GM18868 (cell line): ENCODE data around the gene ZNF117.
"Not testable (repeated sequence)": the region's sequence is repeated elsewhere in the genome, so short reads cannot be mapped to it uniquely, and the experiment has no call there.

ENCODE experiments used
- ATAC-seq: cut with Tn5 transposase; IDR thresholded peaks from one replicate; pipeline ENCODE4 v1.9.1; 2021; ENCODE audit warnings: mild to moderate bottlenecking, moderate library complexity; ENCODE audit not compliant: unreplicated experiment

Gene ZNF117

DNA sequence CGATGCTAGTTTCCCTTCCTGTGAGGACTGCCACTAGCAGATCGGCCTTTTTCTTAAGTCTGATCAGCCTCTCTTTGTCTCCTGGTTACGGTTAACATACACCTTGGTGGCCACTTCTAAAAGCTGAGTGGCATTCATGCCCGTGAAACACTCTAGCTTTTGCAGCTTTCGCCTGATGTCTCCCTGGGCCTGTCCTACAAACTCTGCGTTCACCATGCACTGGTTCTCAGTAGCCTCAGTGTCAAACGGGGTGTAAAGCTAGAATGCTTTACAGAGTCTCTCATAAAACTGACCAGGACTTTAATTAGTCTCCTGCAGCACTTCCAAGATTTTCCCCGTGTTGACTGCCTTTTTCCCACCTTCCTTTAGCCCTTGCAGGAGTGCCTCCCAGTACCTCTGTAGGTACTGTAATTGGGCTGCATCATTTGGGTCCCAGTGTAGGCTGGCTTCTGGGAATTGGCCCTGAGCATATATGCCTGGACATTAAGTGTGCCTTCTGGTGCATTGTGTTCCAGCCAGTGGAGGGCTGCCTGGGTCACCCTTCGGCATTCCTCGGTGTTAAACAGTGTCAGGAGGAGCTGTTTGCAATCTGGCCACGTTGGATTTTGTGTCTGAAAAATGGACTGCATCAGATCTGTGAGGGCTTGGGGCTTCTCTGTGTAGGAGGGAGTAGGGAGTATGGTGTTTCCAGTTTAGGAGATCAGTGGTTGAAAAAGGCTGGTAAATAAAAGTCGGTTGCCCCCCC is 6.5 kb upstream of the ZNF117 start:
- no peak for ATAC-seq

DNA sequence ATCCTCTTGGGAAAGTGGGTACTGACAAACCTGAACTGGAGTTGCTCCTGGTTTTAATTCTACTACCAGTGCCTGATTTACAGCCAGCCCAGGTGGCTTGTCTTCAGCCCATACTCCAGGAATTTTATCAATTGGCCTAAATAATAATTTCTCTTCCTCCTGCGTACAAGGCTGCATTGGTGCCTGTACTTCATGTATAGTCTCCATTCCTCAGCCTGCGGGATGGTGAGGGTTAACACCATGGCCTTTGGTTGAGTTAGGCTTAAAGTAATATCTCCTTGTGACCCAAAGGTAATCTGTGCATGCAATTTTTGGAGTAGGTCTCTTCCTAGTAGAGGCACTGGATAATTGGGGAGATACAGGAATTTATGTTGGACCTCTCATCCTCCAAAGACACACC is 5.5 kb upstream of the ZNF117 start:
- no peak for ATAC-seq

DNA sequence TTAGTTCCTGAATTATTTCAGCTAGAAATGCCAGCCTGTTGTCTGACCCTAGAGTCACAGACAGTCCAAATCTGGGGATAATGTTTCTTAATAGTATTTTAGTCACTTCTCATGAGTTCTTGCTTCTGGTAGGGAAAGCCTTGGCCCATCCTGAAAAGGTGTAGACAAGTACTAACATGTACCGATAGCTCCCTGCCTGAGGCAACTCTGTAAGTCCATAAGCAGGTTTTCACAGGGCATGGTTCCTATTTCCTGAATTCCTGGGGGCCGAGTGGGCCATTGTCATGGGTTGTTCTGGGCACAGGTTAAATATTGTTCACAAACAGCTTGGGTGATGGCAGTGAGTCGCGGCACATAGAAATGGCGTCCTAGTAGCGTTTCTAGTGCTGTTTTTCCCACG is 3.1 kb upstream of the ZNF117 start:
- no peak for ATAC-seq

DNA sequence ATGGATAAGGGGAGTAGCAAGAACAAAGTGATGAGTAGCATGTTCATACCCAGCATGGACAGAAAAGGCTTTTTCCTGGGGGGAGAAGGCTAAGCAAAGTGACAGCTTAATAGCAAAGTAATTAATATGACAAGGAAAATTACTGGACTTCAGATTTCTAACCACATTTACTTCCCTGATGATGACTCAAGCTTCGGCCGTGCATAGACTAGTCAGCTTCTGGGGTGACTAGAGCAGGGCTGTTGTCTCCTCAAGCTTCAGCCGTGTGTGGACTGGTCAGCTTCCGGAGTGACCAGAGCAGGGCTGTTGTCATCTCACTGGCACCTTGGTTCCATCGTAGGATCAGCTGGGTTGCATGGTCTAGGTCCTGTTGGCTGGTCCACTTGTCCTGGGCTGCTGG is 2.1 kb upstream of the ZNF117 start:
- ATAC-seq: no peak

DNA sequence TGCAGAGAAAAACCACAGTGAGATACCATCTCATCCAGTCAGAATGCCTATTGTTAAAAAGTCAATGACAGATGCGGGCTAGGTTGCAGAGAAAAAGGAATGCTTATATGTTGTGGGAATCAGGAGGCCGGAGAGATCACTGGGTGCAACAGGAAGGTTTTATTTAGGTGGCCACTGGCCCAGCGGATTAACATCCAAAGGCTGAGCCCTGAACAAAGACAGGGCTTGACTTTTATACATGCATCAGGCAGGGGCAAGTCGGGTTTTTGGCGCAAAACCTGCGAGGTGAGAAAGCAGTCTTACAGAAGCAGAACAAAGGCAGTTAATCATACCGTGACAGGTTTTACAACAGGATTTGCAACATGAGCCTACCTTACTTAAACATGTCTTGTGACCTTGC is 620 bp downstream of the ZNF117 start:
- no peak for ATAC-seq

DNA sequence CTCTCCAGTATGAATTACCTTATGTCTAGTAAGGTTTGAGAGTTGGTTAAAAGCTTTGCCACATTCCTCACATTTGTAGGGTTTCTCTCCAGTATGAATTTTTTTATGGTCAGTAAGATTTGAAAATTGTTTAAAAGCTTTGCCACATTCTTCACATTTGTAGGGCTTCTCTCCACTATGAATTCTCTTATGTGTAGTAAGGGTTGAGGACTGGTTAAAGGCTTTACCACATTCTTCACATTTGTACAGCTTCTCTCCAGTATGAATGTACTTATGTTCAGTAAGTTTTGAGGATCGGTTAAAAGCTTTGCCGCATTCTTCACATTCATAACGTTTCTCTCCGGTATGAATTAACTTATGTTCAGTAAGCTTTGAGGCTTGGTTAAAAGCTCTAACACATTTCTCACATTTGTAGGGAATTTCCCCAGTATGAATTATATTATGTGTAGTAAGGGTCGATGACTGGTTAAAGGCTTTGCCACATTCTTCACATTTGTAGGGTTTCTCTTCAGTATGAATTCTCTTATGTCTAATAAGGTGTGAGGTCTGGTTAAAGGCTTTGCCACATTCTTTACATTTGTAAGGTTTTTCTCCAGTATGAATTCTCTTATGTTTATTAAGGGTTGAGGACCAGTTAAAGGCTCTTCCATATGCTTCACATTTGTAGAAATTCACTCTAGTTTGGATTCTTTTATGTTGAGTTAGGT is 12.2 kb downstream of the ZNF117 start:
- no peak for ATAC-seq

DNA sequence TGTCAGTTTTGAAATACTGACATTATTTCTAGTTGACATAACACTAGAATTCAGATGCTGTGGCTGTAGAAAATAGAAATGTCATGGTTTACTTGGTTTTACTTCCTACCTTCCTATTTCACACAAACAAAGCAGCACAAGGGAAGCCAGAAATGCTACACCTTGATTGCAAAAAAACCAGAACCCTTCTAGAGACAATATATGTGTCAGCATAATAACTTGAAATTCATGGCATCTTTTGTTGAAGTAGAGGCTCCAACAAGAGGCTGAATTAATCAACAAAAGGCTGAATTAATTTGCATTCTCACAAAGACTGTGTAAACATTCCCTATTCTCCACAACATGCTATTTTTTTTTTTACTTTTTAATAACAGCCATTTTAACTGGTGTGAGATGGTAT is 25.2 kb downstream of the ZNF117 start:
- ATAC-seq: no peak

DNA sequence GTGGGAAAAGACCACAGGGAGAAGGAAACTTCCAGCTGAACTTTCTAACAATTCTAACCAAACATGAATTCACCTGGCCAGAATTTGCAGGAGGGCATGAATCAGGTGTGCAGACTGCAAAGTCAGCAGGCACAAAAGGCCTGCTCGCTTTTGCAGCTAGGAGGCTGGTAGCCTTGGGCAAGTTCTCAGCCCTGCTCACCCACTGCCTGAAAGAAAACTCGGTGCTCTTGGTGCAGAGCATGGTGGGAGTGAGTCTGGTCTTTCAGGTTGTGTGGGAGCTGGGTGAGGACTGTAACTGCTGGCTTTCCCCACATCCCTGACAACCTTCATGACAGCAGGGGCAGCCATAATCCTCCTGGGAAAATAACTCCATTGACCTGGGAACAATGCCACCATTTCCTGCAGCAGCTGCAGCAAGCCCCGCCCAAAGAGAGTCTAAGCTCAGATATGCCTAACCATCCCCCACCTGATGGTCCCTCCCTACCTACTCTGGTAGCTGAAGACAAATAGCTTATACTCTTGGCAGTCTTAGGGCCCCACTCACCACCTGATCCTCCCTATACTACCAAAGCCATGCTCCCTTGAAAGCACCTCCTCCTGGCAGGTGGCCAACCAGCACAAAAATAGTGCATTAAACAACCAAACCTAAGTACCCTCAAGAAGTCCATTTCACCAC is 31.6 kb downstream of the ZNF117 start:
- no peak for ATAC-seq

DNA sequence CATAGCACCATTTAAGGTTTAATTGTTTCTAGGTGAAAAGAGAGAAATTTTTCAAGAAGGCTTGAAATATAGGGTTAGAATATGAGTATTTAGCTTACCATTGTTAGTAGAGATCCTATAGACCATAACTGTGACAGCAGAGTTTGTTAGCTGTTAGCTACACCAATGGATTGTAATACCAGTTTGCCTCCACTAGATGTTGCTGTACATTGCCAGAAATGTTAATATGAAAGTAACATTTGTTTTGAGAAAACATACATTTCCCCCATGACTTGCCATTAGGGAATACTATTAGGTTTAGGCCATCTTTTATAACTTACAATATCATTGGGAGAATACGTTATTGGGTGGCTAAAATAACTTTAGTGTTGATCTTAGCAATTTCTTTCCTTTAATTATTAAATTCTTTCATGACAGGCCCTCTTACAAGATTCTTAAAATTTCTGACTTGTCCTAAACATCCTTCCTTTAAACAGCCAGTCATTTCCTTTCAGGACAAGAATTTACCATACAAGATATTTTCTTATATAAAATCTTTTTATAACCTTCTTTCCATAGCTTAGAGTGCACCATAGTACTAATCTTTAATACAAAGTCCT is 39.5 kb downstream of the ZNF117 start:
- ATAC-seq: peak; percentile 91

DNA sequence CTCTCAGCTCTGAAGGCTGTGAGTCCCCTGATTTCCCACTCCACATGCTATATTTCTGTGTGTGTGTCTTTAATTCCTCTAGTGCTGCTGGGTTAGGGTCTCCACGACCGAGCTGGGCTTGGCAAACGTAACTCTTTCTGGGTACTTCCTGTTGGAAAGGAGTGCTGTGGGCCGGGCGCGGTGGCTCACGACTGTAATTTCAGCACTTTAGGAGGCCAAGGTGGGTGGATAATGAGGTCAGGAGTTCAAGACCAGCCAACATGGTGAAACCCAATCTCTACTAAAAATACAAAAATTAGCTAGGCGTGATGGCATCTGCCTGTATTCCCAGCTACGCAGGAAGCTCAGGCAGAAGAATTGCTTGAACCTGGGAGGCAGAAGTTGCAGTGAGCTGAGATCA is 40.2 kb downstream of the ZNF117 start:
- ATAC-seq: not testable (repeated sequence)

DNA sequence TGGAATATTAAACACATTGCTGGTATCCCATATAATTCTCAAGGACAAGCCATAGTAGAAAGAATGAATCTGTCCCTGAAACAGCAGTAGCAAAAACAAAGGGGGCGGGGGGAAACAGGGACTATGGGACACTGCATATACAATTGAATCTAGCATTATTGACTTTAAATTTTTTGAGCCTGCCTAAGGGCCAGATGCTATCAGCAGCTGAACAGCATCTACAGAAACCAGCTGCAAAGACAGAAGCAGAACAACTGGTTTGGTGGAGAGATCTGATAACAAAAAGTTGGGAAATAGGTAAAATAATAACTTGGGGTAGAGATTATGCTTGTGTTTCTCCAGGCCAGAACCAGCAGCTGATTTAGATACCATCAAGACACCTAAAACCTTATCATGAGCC is 42.1 kb downstream of the ZNF117 start:
- ATAC-seq: not testable (repeated sequence)

DNA sequence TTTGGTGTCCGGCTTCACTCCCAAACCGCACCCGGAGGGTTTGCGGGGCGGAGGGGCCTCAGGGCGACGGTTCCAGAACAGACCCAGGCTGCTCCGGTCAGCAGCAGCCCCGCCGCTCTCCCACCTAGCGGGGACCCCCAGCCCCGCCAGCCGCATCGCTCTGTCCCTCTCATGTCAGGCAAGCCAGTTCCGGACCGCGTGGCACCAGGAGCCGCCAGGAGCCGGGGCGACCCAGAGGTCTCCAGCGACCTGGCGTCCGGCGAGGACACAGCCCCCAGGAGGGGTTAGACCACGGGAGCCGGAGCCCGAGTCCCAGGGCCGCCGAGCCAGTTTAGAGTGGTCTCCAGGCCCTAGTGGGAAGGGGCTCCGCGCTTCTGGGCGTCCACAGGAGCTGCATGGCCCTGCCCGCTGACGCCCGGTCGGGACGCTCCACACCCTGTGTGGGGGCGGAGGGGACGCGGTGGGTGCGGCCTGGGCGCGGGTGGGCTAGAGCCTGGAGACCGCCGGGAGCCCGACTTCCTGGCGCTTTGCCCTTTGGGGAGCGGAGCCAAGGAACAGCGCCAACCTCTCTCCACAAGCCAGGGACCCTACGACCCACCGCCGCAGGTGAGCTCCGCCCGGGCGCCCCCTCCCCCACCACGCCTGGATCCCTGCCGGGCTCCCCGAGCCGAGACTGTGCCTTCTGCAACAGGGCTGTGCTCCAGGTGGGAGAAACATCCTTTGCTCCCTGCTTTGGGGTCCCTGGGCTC is 43.4 kb downstream of the ZNF117 start:
- ATAC-seq: no peak

DNA sequence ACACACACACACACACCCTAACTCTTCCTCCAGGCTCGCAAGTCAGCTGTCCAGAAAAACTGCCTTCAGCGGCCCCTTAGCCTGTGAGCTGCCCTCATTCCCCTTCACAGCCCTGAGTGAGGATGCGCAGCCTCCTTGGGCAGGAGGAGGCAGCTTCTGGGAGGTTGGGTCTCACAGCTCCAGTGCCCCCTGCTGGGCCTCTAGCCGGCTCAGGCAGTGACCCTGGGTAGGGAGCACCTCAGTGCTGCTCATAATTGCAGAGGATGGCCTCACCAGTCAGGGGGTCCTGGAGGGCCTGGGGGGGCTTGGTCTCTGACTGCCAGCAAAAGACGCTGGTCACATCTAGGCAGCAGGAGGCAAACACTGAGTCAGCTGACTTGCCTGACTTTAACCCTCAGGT is 44.1 kb downstream of the ZNF117 start:
- no peak for ATAC-seq

DNA sequence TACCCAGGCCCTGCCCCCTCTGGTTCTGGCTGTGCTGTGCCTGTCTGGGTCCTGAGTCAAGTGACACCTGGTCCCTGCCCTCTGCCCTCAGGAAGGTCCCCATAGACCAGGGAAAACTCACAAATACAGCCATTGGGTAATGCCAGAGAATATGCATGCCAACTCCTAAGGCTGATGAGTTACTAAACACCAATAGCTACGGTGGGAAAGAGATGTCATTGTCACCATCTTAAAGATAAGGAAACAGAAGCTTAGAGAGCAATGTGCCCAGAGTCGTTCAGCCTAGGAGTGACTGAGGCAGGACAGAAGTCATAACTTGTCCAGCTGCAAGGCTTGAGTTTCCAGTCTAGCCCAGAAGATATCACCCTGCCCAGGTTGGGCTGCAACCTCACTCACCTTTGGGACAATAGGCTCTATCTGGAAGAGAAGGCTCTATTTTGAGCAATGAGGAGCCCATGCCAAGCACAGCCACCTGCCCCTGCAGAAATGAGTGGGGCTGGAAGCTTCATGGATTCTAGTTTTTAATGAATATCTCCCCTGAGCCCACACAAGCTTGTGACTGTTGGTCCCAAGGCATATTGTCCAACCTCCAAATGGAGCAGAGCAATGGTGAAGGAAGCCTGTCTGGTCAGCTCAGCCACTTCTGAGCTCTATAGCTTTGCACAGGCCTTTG is 45.2 kb downstream of the ZNF117 start:
- no peak for ATAC-seq

DNA sequence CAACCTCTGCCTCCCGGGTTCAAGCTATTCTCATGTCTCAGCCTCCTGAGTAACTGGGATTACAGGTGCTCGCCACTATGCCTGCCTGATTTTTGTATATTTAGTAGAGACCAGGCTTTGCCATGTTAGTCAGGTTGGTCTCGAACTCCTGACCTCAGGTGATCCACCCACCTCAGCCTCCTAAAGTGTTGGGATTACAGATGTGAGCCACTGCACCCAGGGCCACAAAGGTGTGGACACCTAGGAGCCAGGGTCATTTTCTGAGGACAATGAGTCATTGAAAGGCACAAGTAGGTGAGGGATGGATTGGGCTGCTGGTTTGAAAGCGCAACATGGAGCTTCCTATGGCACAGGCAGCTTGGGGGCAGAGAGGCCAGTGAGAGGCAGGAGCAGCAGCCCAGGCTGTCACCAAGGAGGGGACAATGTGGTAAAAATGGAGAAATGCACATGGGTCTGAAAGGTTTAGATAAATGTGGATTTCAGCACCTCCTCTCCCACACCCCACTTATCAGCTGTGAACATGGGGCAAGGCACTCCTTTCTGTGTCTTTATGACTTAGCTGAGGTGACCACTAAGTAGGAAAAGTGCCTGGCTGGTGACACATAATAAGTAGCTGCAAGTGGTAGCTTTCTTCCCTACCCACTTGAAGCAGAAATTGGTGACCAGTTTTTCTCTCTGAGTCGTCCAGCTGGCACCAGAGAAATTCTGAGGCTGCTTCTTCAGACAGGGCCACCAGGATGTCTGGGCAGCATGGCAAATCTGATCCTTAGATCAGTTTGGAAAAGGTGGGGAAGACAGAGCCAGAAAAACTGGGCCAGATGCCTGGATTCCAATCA is 46.0 kb downstream of the ZNF117 start:
- ATAC-seq: not testable (repeated sequence)

DNA sequence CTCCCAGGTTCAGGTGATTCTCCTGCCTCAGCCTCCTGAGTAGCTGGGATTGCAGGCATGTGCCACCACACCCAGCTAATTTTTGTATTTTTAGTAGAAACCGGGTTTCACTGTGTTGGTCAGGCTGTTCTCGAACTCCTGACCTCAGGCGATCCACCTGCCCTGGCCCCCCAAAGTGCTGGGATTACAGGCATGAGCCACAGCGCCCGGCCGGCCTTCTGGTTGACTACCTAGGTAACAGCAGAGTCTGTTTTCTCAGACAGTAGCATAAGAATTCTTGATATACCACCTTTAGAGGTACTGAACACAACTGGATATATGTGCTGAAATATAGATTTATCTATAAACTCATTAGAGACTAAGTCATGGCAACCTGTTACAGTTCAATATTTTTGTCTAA is 50.8 kb downstream of the ZNF117 start:
- ATAC-seq: not testable (repeated sequence)

DNA sequence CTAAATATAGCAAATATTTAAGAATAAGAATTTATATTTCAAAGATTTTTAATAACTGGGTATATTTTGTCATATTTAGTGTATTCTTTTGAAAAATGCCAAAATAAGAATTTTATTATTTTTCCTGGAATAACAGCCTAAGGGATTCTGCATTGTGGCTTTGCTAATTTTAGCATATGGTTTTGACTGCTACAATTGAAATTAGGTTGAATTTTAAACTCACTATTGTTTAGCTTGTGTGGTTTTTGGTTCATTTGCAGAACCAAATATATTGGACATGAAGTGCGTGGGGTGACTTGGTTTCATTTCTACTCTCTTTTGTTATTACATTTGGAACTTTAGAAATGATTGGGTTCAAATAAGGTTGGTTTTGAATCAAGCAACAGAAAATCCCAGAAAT is 52.3 kb downstream of the ZNF117 start:
- ATAC-seq: no peak

DNA sequence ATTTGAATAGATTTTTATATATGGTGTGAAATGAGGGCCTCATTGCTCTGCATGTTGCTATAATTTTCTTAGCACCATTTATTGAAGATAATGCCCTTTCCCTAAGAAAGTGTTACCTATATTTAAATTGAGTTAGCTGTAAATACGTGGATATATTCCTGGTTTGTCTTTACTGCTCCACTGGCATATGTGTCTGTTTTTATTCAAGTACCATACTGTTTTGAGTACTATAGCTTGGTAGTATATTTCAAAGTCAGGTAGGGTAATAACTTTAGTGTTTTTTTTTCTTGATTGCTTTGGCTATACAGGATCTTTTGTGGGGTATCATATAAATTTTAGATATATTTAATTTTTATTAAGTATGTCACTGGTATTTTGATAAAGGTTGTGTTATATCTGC is 56.4 kb downstream of the ZNF117 start:
- ATAC-seq: no peak
